HUES48 (cell line): ENCODE results near the gene HACD4.
A peak's percentile ranks its signal among the peaks of the same experiment; 100 is the strongest.

Experiments used
- H3K27ac ChIP-seq: one replicate; pipeline ENCODE4 v1.7.0; 2013; ENCODE audit warnings: low read depth, low read length, inconsistent platforms
- H3K27me3 ChIP-seq: 2 replicates; pipeline ENCODE4 v1.6.1; 2013; ENCODE audit warnings: mild to moderate bottlenecking, low read length; ENCODE audit not compliant: control insufficient read depth, insufficient read depth
- H3K36me3 ChIP-seq: 2 replicates; pipeline ENCODE4 v1.6.1; 2013; ENCODE audit warnings: low read length; ENCODE audit not compliant: control insufficient read depth, insufficient read depth
- H3K4me1 ChIP-seq: 2 replicates; pipeline ENCODE4 v1.6.1; 2013; ENCODE audit warnings: mild to moderate bottlenecking, low read length; ENCODE audit not compliant: control insufficient read depth, insufficient read depth
- H3K4me3 ChIP-seq: 2 replicates; pipeline ENCODE4 v1.5.1; 2013; ENCODE audit warnings: mild to moderate bottlenecking, low read depth, low read length
- H3K9ac ChIP-seq: 2 replicates; pipeline ENCODE4 v1.6.1; 2013; ENCODE audit warnings: mild to moderate bottlenecking, low read depth, low read length, moderate library complexity
- H3K9me3 ChIP-seq: 2 replicates; pipeline ENCODE4 v1.6.1; 2013; ENCODE audit warnings: low read length; ENCODE audit not compliant: control insufficient read depth, insufficient read depth

HACD4 gene

GRCh38 chr9:21043841-21044240 is 12.4 kb upstream of the HACD4 start:
- H3K4me1 ChIP-seq = peaks cover 3% of the 10 kb centered on the region; the same call in 1 of the 2 replicates
- no peak overlapping the region for H3K27ac ChIP-seq
- no peak overlapping the region for H3K9ac ChIP-seq
- H3K4me3 ChIP-seq = no peak overlapping the region
- no peaks in the 10 kb centered on the region for H3K27me3 ChIP-seq
- no peaks in the 10 kb centered on the region for H3K36me3 ChIP-seq
- no peaks in the 10 kb centered on the region for H3K9me3 ChIP-seq

- Histone ChIP-seq H3K9me3 (no peaks in the 10 kb centered on the region), H3K4me1 (peaks cover 5% of the 10 kb centered on the region), H3K27me3 (no peaks in the 10 kb centered on the region), H3K9ac (no peak overlapping the region), H3K36me3 (no peaks in the 10 kb centered on the region), H3K4me3 (no peak overlapping the region), H3K27ac (no peak overlapping the region)
Observed at GRCh38 chr9:21042466-21042865, 11.0 kb upstream of the HACD4 start.

- Histone ChIP-seq H3K4me1 (peaks cover 15% of the 10 kb centered on the region), H3K27ac (no peak overlapping the region), H3K9ac (no peak overlapping the region), H3K9me3 (no peaks in the 10 kb centered on the region), H3K27me3 (peaks cover 5% of the 10 kb centered on the region; the same call in 1 of the 2 replicates), H3K36me3 (no peaks in the 10 kb centered on the region), H3K4me3 (no peak overlapping the region)
Observed at GRCh38 chr9:21039302-21039701, 7.9 kb upstream of the HACD4 start.

GRCh38 chr9:21037278-21037677 is 5.8 kb upstream of the HACD4 start:
- Histone ChIP-seq H3K27ac (peak overlapping the region; percentile 28), H3K36me3 (no peaks in the 10 kb centered on the region), H3K4me1 (peaks cover 15% of the 10 kb centered on the region), H3K9ac (no peak overlapping the region), H3K9me3 (no peaks in the 10 kb centered on the region), H3K4me3 (no peak overlapping the region), H3K27me3 (peaks cover 9% of the 10 kb centered on the region; the same call in 1 of the 2 replicates)

- Histone ChIP-seq H3K4me3 (peak overlapping the region; percentile 46), H3K4me1 (peaks cover 19% of the 10 kb centered on the region), H3K36me3 (no peaks in the 10 kb centered on the region), H3K9me3 (no peaks in the 10 kb centered on the region), H3K27me3 (peaks cover 10% of the 10 kb centered on the region; the same call in 1 of the 2 replicates), H3K9ac (no peak overlapping the region; the same call in 1 of the 2 replicates), H3K27ac (peak overlapping the region; percentile 62)
Observed at GRCh38 chr9:21031808-21032183, 356 bp upstream of the HACD4 start.

GRCh38 chr9:21030389-21031035 is 928 bp downstream of the HACD4 start:
- Histone ChIP-seq H3K9me3 (no peaks in the 10 kb centered on the region), H3K27ac (peak overlapping the region; percentile 62), H3K4me3 (peak overlapping the region; percentile 46), H3K27me3 (peaks cover 5% of the 10 kb centered on the region; the same call in 1 of the 2 replicates), H3K9ac (no peak overlapping the region), H3K4me1 (peaks cover 15% of the 10 kb centered on the region), H3K36me3 (no peaks in the 10 kb centered on the region)

GRCh38 chr9:21029661-21030060 is 1.8 kb downstream of the HACD4 start:
- H3K4me3 ChIP-seq = no peak overlapping the region
- H3K4me1 ChIP-seq = peaks cover 15% of the 10 kb centered on the region
- no peak overlapping the region for H3K9ac ChIP-seq
- no peak overlapping the region for H3K27ac ChIP-seq
- no peaks in the 10 kb centered on the region for H3K36me3 ChIP-seq
- H3K9me3 ChIP-seq = no peaks in the 10 kb centered on the region
- peaks cover 5% of the 10 kb centered on the region; the same call in 1 of the 2 replicates for H3K27me3 ChIP-seq

GRCh38 chr9:21028466-21028865 is 3.0 kb downstream of the HACD4 start:
- Histone ChIP-seq H3K27me3 (peaks cover 5% of the 10 kb centered on the region; the same call in 1 of the 2 replicates), H3K9me3 (no peaks in the 10 kb centered on the region), H3K27ac (no peak overlapping the region), H3K4me1 (peaks cover 15% of the 10 kb centered on the region), H3K36me3 (no peaks in the 10 kb centered on the region), H3K9ac (no peak overlapping the region), H3K4me3 (no peak overlapping the region)

- Histone ChIP-seq H3K4me3 (no peak overlapping the region), H3K9me3 (no peaks in the 10 kb centered on the region), H3K9ac (no peak overlapping the region), H3K36me3 (no peaks in the 10 kb centered on the region), H3K27me3 (peaks cover 1% of the 10 kb centered on the region; the same call in 1 of the 2 replicates), H3K4me1 (peaks cover 15% of the 10 kb centered on the region), H3K27ac (no peak overlapping the region)
Observed at GRCh38 chr9:21027295-21027694, 4.1 kb downstream of the HACD4 start.

GRCh38 chr9:21023861-21024260 is 7.6 kb downstream of the HACD4 start:
- H3K4me3 ChIP-seq = no peak overlapping the region
- H3K27me3 ChIP-seq = no peaks in the 10 kb centered on the region
- H3K27ac ChIP-seq = no peak overlapping the region

GRCh38 chr9:21018177-21018576 is 13.3 kb downstream of the HACD4 start:
- H3K27ac ChIP-seq = peak overlapping the region; percentile 4
- H3K36me3 ChIP-seq = no peaks in the 10 kb centered on the region
- H3K27me3 ChIP-seq = no peaks in the 10 kb centered on the region
- no peaks in the 10 kb centered on the region for H3K9me3 ChIP-seq
- H3K9ac ChIP-seq = no peak overlapping the region
- H3K4me3 ChIP-seq = no peak overlapping the region
- H3K4me1 ChIP-seq = peaks cover 50% of the 10 kb centered on the region

More at GRCh38 chr9:21023861-21024260, 7.6 kb downstream of the HACD4 start:
- Histone ChIP-seq H3K9ac (no peak overlapping the region), H3K4me1 (peaks cover 14% of the 10 kb centered on the region; the same call in 1 of the 2 replicates), H3K36me3 (no peaks in the 10 kb centered on the region), H3K9me3 (no peaks in the 10 kb centered on the region)
